H1 (cell line): ENCODE results near the gene ODR4. TPM values are rescaled to one million over a fixed set of nuclear protein-coding genes. Genes with fewer than 3 reads are reported as not detected.

ENCODE experiments used
- CTCF ChIA-PET: fragments of 300-600 bp; sonication (Branson Sonifier 250); formaldehyde crosslinking; loops from one replicate; lab custom pipeline; 2021; ENCODE audit not compliant: partially characterized antibody; lab: Charles Lee
- POLR2A ChIA-PET: fragments of 300-600 bp; sonication (Branson Sonifier 250); formaldehyde crosslinking; loops from one replicate; lab custom pipeline; 2021; ENCODE audit warnings: inconsistent platforms; ENCODE audit not compliant: partially characterized antibody; lab: Charles Lee
- DNase-seq, 2 experiments: peaks; one replicate each; pipeline versions ENCODE4 v3.0.0 to v3.0.0-alpha.2; 2010 to 2022; ENCODE audit warnings: low spot score in 2 of 2, low read depth in 1 of 2, mixed read lengths in 1 of 2
- FAIRE-seq: peaks from 2 replicates; lab custom pipeline; 2011; peaks lifted over from hg19 to GRCh38; lab: Jason Lieb, UNC
- H2AFZ ChIP-seq: 2 replicates; pipeline ENCODE4 v1.8.1; 2012; ENCODE audit warnings: low read length, inconsistent platforms
- H2AK5ac ChIP-seq: 2 replicates; pipeline ENCODE4 v1.6.1; 2013; ENCODE audit warnings: low read depth, low read length
- H2BK120ac ChIP-seq: replicated peaks from 2 replicates; pipeline ENCODE3; 2013; ENCODE audit warnings: low read depth, low read length, inconsistent platforms
- H2BK12ac ChIP-seq: 2 replicates; pipeline ENCODE4 v1.6.1; 2013; ENCODE audit warnings: low read depth, low read length
- H2BK15ac ChIP-seq: 2 replicates; pipeline ENCODE4 v1.6.1; 2013; ENCODE audit warnings: low read length
- H2BK20ac ChIP-seq: 2 replicates; pipeline ENCODE4 v1.6.1; 2013; ENCODE audit warnings: low read length
- H2BK5ac ChIP-seq: 2 replicates; pipeline ENCODE4 v1.6.1; 2013; ENCODE audit warnings: low read depth, low read length
- H3K14ac ChIP-seq: 2 replicates; pipeline ENCODE4 v1.6.1; 2013; ENCODE audit warnings: inconsistent platforms; ENCODE audit not compliant: insufficient read length
- H3K18ac ChIP-seq: 2 replicates; pipeline ENCODE4 v1.6.1; 2013; ENCODE audit warnings: low read length; ENCODE audit errors: extremely low read depth
- H3K23ac ChIP-seq: 2 replicates; pipeline ENCODE4 v1.6.1; 2013; ENCODE audit warnings: inconsistent platforms; ENCODE audit not compliant: insufficient read length
- H3K23me2 ChIP-seq: 2 replicates; pipeline ENCODE4 v1.6.1; 2013; ENCODE audit warnings: low read depth, low read length
- H3K27ac ChIP-seq: 2 replicates; pipeline ENCODE4 v1.6.1; 2011; ENCODE audit warnings: low read depth, low read length, inconsistent platforms
- H3K27me3 ChIP-seq, 4 experiments: replicated peaks in 1 of 4; 1 replicate in 1 of 4; 2 replicates in 3 of 4; pipeline versions ENCODE4 v1.6.1 to v1.8.1; 2011 to 2013; ENCODE audit warnings: low read length in 3 of 4, mild to moderate bottlenecking in 3 of 4, inconsistent platforms in 2 of 4, mixed read lengths in 2 of 4, moderate library complexity in 1 of 4; ENCODE audit not compliant: control insufficient read depth in 3 of 4, insufficient read depth in 3 of 4; ENCODE audit errors: extremely low read depth in 1 of 4
- H3K36me3 ChIP-seq, 4 experiments: 2 replicates each; pipeline versions ENCODE4 v1.6.1 to v1.8.1; 2011 to 2013; ENCODE audit warnings: mild to moderate bottlenecking in 4 of 4, low read length in 3 of 4, moderate library complexity in 2 of 4, control low read depth in 1 of 4, inconsistent platforms in 1 of 4; ENCODE audit not compliant: insufficient read depth in 4 of 4, control insufficient read depth in 2 of 4
- H3K4ac ChIP-seq: replicated peaks from 2 replicates; pipeline ENCODE3; 2013; ENCODE audit warnings: low read length, low read depth, mixed read lengths, inconsistent platforms; ENCODE audit not compliant: insufficient read length
- H3K4me1 ChIP-seq, 4 experiments: replicated peaks in 1 of 4; 1 replicate in 1 of 4; 2 replicates in 3 of 4; pipeline versions ENCODE4 v1.6.1 to v1.8.1; 2011 to 2013; ENCODE audit warnings: low read length in 3 of 4, inconsistent platforms in 2 of 4, mixed read lengths in 1 of 4; ENCODE audit not compliant: insufficient read depth in 4 of 4, control insufficient read depth in 3 of 4
- H3K4me2 ChIP-seq, 2 experiments: 2 replicates each; pipeline versions ENCODE4 v1.6.1 to v1.8.1; 2011 to 2013; ENCODE audit warnings: low read depth in 2 of 2, low read length in 2 of 2, control low read depth in 1 of 2, inconsistent platforms in 1 of 2, mild to moderate bottlenecking in 1 of 2; ENCODE audit not compliant: insufficient read depth in 1 of 2
- H3K4me3 ChIP-seq, 4 experiments: fragments of 200-600, 300-600 bp in 1 of 4; sonication (generic), shearing (Covaris generic), sonication (Bioruptor Twin) in 1 of 4; 2 replicates each; pipeline versions ENCODE4 v1.5.1 to v1.8.1; 2011 to 2016; ENCODE audit warnings: low read length in 4 of 4, low read depth in 3 of 4, control low read depth in 2 of 4, inconsistent platforms in 2 of 4, mild to moderate bottlenecking in 2 of 4, mixed read lengths in 1 of 4, moderate library complexity in 1 of 4; ENCODE audit not compliant: insufficient read depth in 2 of 4; ENCODE audit errors: extremely low read depth in 1 of 4
- H3K56ac ChIP-seq: replicated peaks from 2 replicates; pipeline ENCODE3; 2013; ENCODE audit warnings: low read depth, mild to moderate bottlenecking, mixed read lengths, low read length, inconsistent platforms; ENCODE audit not compliant: insufficient read length
- H3K79me1 ChIP-seq: 2 replicates; pipeline ENCODE4 v1.6.1; 2013; ENCODE audit warnings: low read depth, low read length, control low read depth
- H3K79me2 ChIP-seq, 2 experiments: 2 replicates each; pipeline versions ENCODE4 v1.6.1 to v1.8.1; 2012 to 2013; ENCODE audit warnings: low read length in 2 of 2, mild to moderate bottlenecking in 2 of 2, inconsistent platforms in 1 of 2; ENCODE audit not compliant: insufficient read depth in 2 of 2, control insufficient read depth in 1 of 2
- H3K9ac ChIP-seq, 4 experiments: replicated peaks in 1 of 4; 1 replicate in 1 of 4; 2 replicates in 3 of 4; pipeline versions ENCODE4 v1.6.1 to v1.8.1; 2011 to 2013; ENCODE audit warnings: low read depth in 3 of 4, low read length in 3 of 4, control low read depth in 2 of 4, mild to moderate bottlenecking in 2 of 4, moderate library complexity in 2 of 4, inconsistent platforms in 1 of 4; ENCODE audit errors: extremely low read depth in 1 of 4
- H3K9me3 ChIP-seq, 2 experiments: 2 replicates each; pipeline versions ENCODE4 v1.6.1 to v1.8.1; 2012 to 2013; ENCODE audit warnings: mild to moderate bottlenecking in 2 of 2, moderate library complexity in 2 of 2, control low read depth in 1 of 2, inconsistent platforms in 1 of 2, low read depth in 1 of 2, low read length in 1 of 2, mixed read lengths in 1 of 2; ENCODE audit not compliant: insufficient read depth in 2 of 2
- H4K20me1 ChIP-seq, 2 experiments: replicated peaks in 1 of 2; 2 replicates each; pipeline versions ENCODE3 to v1.8.1; 2011 to 2013; ENCODE audit warnings: inconsistent platforms in 2 of 2, low read length in 2 of 2, mild to moderate bottlenecking in 1 of 2; ENCODE audit not compliant: insufficient read depth in 2 of 2, control insufficient read depth in 1 of 2
- H4K5ac ChIP-seq: 2 replicates; pipeline ENCODE4 v1.6.1; 2013; ENCODE audit warnings: low read length, low read depth, mixed read lengths, inconsistent platforms; ENCODE audit not compliant: insufficient read length
- H4K8ac ChIP-seq: 2 replicates; pipeline ENCODE4 v1.8.0; 2013; ENCODE audit warnings: mild to moderate bottlenecking, moderate library complexity, low read length, inconsistent platforms; ENCODE audit not compliant: insufficient read depth; ENCODE audit errors: extremely low read depth
- H4K91ac ChIP-seq: replicated peaks from 2 replicates; pipeline ENCODE3; 2013; ENCODE audit warnings: low read length, mixed read lengths, inconsistent platforms; ENCODE audit not compliant: insufficient read length
- CBX5 ChIP-seq: fragments of 300-800, 300-1000 bp; sonication (generic); IDR thresholded peaks from 2 replicates; pipeline ENCODE4 v1.7.1; 2016; ENCODE audit warnings: antibody characterized with exemption, low read length, low read depth
- CHD1 ChIP-seq: IDR thresholded peaks from 2 replicates; pipeline ENCODE4 v1.6.1; 2012; ENCODE audit warnings: low read depth, low read length, improper control_type of control experiment
- CTCF ChIP-seq, 3 experiments: IDR thresholded peaks; 1 replicate in 2 of 3; 2 replicates in 1 of 3; pipeline versions ENCODE4 v1.5.1 to v1.6.1; 2011; ENCODE audit warnings: low read length in 3 of 3, mild to moderate bottlenecking in 3 of 3, inconsistent platforms in 2 of 3, low read depth in 1 of 3, moderate library complexity in 1 of 3; ENCODE audit not compliant: insufficient read depth in 1 of 3; ENCODE audit errors: control extremely low read depth in 1 of 3
- KDM5A ChIP-seq: fragments of 200-600 bp; IDR thresholded peaks from 2 replicates; pipeline ENCODE4 v1.7.1; 2012; ENCODE audit warnings: mild to moderate bottlenecking, low read length, inconsistent platforms, mixed read lengths
- RNF2 ChIP-seq: fragments of 200-900, 300-1000 bp; sonication (generic); IDR thresholded peaks from 2 replicates; pipeline ENCODE4 v1.7.1; 2016; ENCODE audit warnings: borderline replicate concordance, low read depth, mild to moderate bottlenecking, antibody characterized with exemption, low read length; ENCODE audit not compliant: poor library complexity, severe bottlenecking; ENCODE audit errors: missing control alignments
- SIRT6 ChIP-seq: IDR thresholded peaks from one replicate; pipeline ENCODE4 v1.7.1; 2012; ENCODE audit warnings: low read length, inconsistent platforms
- SIX5 ChIP-seq: IDR thresholded peaks from 2 replicates; pipeline ENCODE4 v1.6.1; 2011; ENCODE audit warnings: mild to moderate bottlenecking, low read depth, low read length
- SP1 ChIP-seq: IDR thresholded peaks from 2 replicates; pipeline ENCODE4 v1.6.1; 2011; ENCODE audit warnings: low read depth, low read length
- SUZ12 ChIP-seq: fragments of 200-600 bp; sonication (generic); IDR thresholded peaks from 2 replicates; pipeline ENCODE4 v1.6.1; 2012; ENCODE audit warnings: mild to moderate bottlenecking, inconsistent platforms, low read length, moderate library complexity, mixed read lengths
- TBP ChIP-seq: IDR thresholded peaks from 2 replicates; pipeline ENCODE4 v1.6.1; 2011; ENCODE audit warnings: low read depth, low read length, improper control_type of control experiment
- TEAD4 ChIP-seq: IDR thresholded peaks from 2 replicates; pipeline ENCODE4 v1.6.1; 2012; ENCODE audit warnings: low read depth, low read length, inconsistent platforms, mixed read lengths
- WGBS, 2 experiments: shearing (Covaris generic) in 1 of 2; methylation state at CpG; one replicate each; pipeline versions ENCODE4 v1.1.6 to v1.1.7; 2013 to 2015; ENCODE audit warnings: low lambda C conversion rate in 2 of 2, mixed read lengths in 2 of 2, inconsistent platforms in 1 of 2, low coverage in 1 of 2, missing lambda C conversion rate in 1 of 2; ENCODE audit not compliant: insufficient replicate concordance in 2 of 2, insufficient coverage in 1 of 2, insufficient read length in 1 of 2; ENCODE audit errors: extremely low coverage in 1 of 2, missing lambda C conversion rate in 1 of 2; 5-methylcytosine and 5-hydroxymethylcytosine counted together
- polyA plus RNA-seq, 7 experiments: library from polyadenylated mRNA; depleted of rRNA in 3 of 7; stranded (reverse) in 5 of 7; unstranded in 2 of 7; fragments of >200 nt in 5 of 7; fragments of 200-250 nt in 2 of 7; gene quantifications; 1 replicate in 5 of 7; 2 replicates in 1 of 7; 4 replicates in 1 of 7; pipeline versions ENCODE4 v1.2.1 to v1.2.3, GENCODE V29; 2011 to 2013; ENCODE audit warnings: missing spikeins in 2 of 7, mixed read lengths in 2 of 7
- total RNA-seq: library from RNA; stranded (reverse); fragmentation: NEBNext Ultra II Directional; extraction: Animal tissue kit (Norgen Biotek cat#: 25700); gene quantifications from 2 replicates; pipeline ENCODE4 v1.2.1, GENCODE V29; 2021

The ODR4 gene
- total and polyA plus RNA-seq, 2 of the 8 experiments (the other 6 are each of a cell fraction or from before 2014, with no cell fraction given): 4.1 to 14.1 TPM

- H3K23me2 ChIP-seq: no peaks in the 10 kb centered on the region
- H3K79me2 ChIP-seq: no peaks in the 10 kb centered on the region
- H2AK5ac ChIP-seq: no peak overlapping the region
- no peak overlapping the region for H4K5ac ChIP-seq
- no peak overlapping the region for H2BK12ac ChIP-seq
- H3K23ac ChIP-seq: no peak overlapping the region
- H3K4me3 ChIP-seq: no peak overlapping the region
- H3K27me3 ChIP-seq: no peaks in the 10 kb centered on the region
- ChIA-PET CTCF (interaction anchor here (0.6 to 1.3 kb wide), 5 partner anchors 9 to 728 kb away, joined by 3 to 4 read pairs (median 3); no protein-coding TSS in a partner anchor), POLR2A (interaction anchor here (1.4 kb wide), 1 partner anchor 34 kb away, joined by 4 read pairs; the partner anchor contains the start of gene TPR)
- no peak overlapping the region for H3K9ac ChIP-seq
- no peak overlapping the region for H3K56ac ChIP-seq
- H4K91ac ChIP-seq: no peak overlapping the region
- no peak overlapping the region for H2BK15ac ChIP-seq
- H3K27ac ChIP-seq: no peak overlapping the region
- no peaks in the 10 kb centered on the region for H4K20me1 ChIP-seq
- DNase-seq (no peak), FAIRE-seq (no peak)
- H3K4ac ChIP-seq: no peak overlapping the region
- H2BK120ac ChIP-seq: no peak overlapping the region
- no peaks in the 10 kb centered on the region for H3K79me1 ChIP-seq
- no peak overlapping the region for H3K18ac ChIP-seq
- no peak overlapping the region for H2AFZ ChIP-seq
- no peak overlapping the region for H3K14ac ChIP-seq
- no peak overlapping the region for H2BK5ac ChIP-seq
- H4K8ac ChIP-seq: no peak overlapping the region
- no peaks in the 10 kb centered on the region for H3K4me1 ChIP-seq
- H3K36me3 ChIP-seq: peaks cover 0 to 58% (median 14%) of the 10 kb centered on the region in 4 experiments; a peak in 3 of 8 replicates
- no peak overlapping the region for H3K4me2 ChIP-seq
- WGBS, 2 experiments: 98% methylated on average over 3 of the region's 3 CpGs; no CpG with 5 or more reads in 1 of the 2 experiments
- H2BK20ac ChIP-seq: no peak overlapping the region
- H3K9me3 ChIP-seq: no peaks in the 10 kb centered on the region
- no peak for TF ChIP-seq CBX5
- TF ChIP-seq CHD1: no peak
- no peak for TF ChIP-seq KDM5A
- TF ChIP-seq RNF2: no peak
- TF ChIP-seq SUZ12: no peak
- TF ChIP-seq SIRT6: no peak
- TF ChIP-seq SP1: no peak
- TF ChIP-seq TBP: no peak
- TF ChIP-seq TEAD4: no peak
- no peak for TF ChIP-seq CTCF (IDR thresholded peaks at IDR 0.05; ENCODE audit: control extremely low read depth in 1 of 3, insufficient read depth in 1 of 3, low read depth in 1 of 3, low read length in 3 of 3)
- TF ChIP-seq SIX5: no peak
Measured at GRCh38 chr1:186409091-186409490, 33.5 kb downstream of the ODR4 start.
